Epithelial cell of esophagus (primary cell): ENCODE results near the gene ZBTB37.
A peak's percentile ranks its signal among the peaks of the same experiment; 100 is the strongest.

Source experiments
- DNase-seq: peaks from one replicate; pipeline ENCODE4 v3.0.0; 2010; ENCODE audit warnings: low read depth
- H3K4me3 ChIP-seq: 2 replicates; pipeline ENCODE4 v1.5.1; 2011; ENCODE audit warnings: mild to moderate bottlenecking, low read length, control low read depth
- CTCF ChIP-seq: IDR thresholded peaks from 2 replicates; pipeline ENCODE4 v1.5.1; 2011; ENCODE audit warnings: low read depth, mild to moderate bottlenecking, low read length, control low read depth, inconsistent platforms; ENCODE audit not compliant: insufficient read depth; ENCODE audit errors: missing control alignments

The ZBTB37 gene

GRCh38 chr1:173868266-173869020, at the start of gene ZBTB37:
ZBTB37 (plus strand) TSS chr1:173868380; CDS start chr1:173870226, 1,846 bp downstream.
- H3K4me3 ChIP-seq = peak within 1 kb of the TSS; percentile 99
- no peak for TF ChIP-seq CTCF
- DNase-seq = peak; percentile 93

- no peak for TF ChIP-seq CTCF
- no peak overlapping the region for H3K4me3 ChIP-seq
- DNase-seq = no peak
Observed at GRCh38 chr1:173818459-173818858, 49.7 kb upstream of the ZBTB37 start.

- TF ChIP-seq CTCF = no peak
- DNase-seq = no peak
- no peak overlapping the region for H3K4me3 ChIP-seq
Observed at GRCh38 chr1:173821680-173822079, 46.5 kb upstream of the ZBTB37 start.

GRCh38 chr1:173823781-173824314, 44.3 kb upstream of the ZBTB37 start:
- no peak for TF ChIP-seq CTCF
- DNase-seq = peak; percentile 57
- H3K4me3 ChIP-seq = peak overlapping the region; percentile 97

GRCh38 chr1:173824315-173825081, 43.7 kb upstream of the ZBTB37 start, which contains the start of the genes CENPL and DARS2:
CENPL (minus strand) TSS chr1:173824883; CDS start chr1:173811299, 13,584 bp downstream.
DARS2 (plus strand) TSS chr1:173824673; CDS start chr1:173825230, 557 bp downstream.
- TF ChIP-seq CTCF = no peak
- H3K4me3 ChIP-seq = peak within 1 kb of the TSS; percentile 97
- DNase-seq = peak; percentile 99

- no peak for DNase-seq
- no peak overlapping the region for H3K4me3 ChIP-seq
- no peak for TF ChIP-seq CTCF
Observed at GRCh38 chr1:173827611-173828010, 40.6 kb upstream of the ZBTB37 start.
